Fibroblast of lung (primary cell): ENCODE results near the gene UTP14A. TPM values are rescaled to one million over a fixed set of nuclear protein-coding genes. Genes with fewer than 3 reads are reported as not detected.

Source experiments
- DNase-seq, 2 donors: peaks; one replicate each; pipeline versions ENCODE4 v3.0.0 to v3.0.0-alpha.2; 2010; ENCODE audit warnings: low read depth in 2 of 2
- H2AFZ ChIP-seq: 2 replicates; pipeline ENCODE4 v1.5.1; 2012; ENCODE audit warnings: low read length, control low read depth, inconsistent platforms
- H3K27ac ChIP-seq: 2 replicates; pipeline ENCODE4 v1.5.1; 2011; ENCODE audit warnings: low read length, control low read depth; ENCODE audit not compliant: insufficient read depth
- H3K27me3 ChIP-seq: 2 replicates; pipeline ENCODE4 v1.5.1; 2011; ENCODE audit warnings: mild to moderate bottlenecking, low read length; ENCODE audit not compliant: control insufficient read depth, insufficient read depth
- H3K36me3 ChIP-seq: 2 replicates; pipeline ENCODE4 v1.5.1; 2011; ENCODE audit warnings: low read length; ENCODE audit not compliant: control insufficient read depth, insufficient read depth
- H3K4me1 ChIP-seq: 2 replicates; pipeline ENCODE4 v1.5.1; 2011; ENCODE audit warnings: low read length; ENCODE audit not compliant: control insufficient read depth, insufficient read depth; ENCODE audit errors: extremely low read depth
- H3K4me2 ChIP-seq: 2 replicates; pipeline ENCODE4 v1.5.1; 2011; ENCODE audit warnings: low read length, control low read depth; ENCODE audit not compliant: insufficient read depth; ENCODE audit errors: extremely low read depth
- H3K4me3 ChIP-seq, 4 experiments: fragments of 200-600 bp in 1 of 4; sonication (generic) in 1 of 4; replicated peaks in 1 of 4; 2 replicates each; pipeline ENCODE4 v1.5.1; 2011 to 2016; ENCODE audit warnings: low read length in 4 of 4, low read depth in 3 of 4, mild to moderate bottlenecking in 3 of 4, control low read depth in 2 of 4, inconsistent platforms in 1 of 4, mixed read lengths in 1 of 4; ENCODE audit not compliant: insufficient read depth in 1 of 4; ENCODE audit errors: control extremely low read depth in 1 of 4
- H3K79me2 ChIP-seq: 2 replicates; pipeline ENCODE4 v1.5.1; 2012; ENCODE audit warnings: mild to moderate bottlenecking, low read length, inconsistent platforms; ENCODE audit not compliant: control insufficient read depth, insufficient read depth
- H3K9ac ChIP-seq: 2 replicates; pipeline ENCODE4 v1.5.1; 2011; ENCODE audit warnings: mild to moderate bottlenecking, low read length, control low read depth; ENCODE audit not compliant: insufficient read depth
- H3K9me3 ChIP-seq: 2 replicates; pipeline ENCODE4 v1.5.1; 2012; ENCODE audit warnings: low read depth, low read length; ENCODE audit not compliant: control insufficient read depth, insufficient read depth
- H4K20me1 ChIP-seq: 2 replicates; pipeline ENCODE4 v1.5.1; 2011; ENCODE audit warnings: low read length; ENCODE audit not compliant: control insufficient read depth, insufficient read depth; ENCODE audit errors: extremely low read depth
- EZH2 ChIP-seq: IDR thresholded peaks from 2 replicates; pipeline ENCODE4 v1.5.1; 2012; ENCODE audit warnings: low read length, control low read depth, mild to moderate bottlenecking; ENCODE audit errors: missing control alignments
- polyA plus RNA-seq, 2 donors: library from polyadenylated mRNA; depleted of rRNA in 1 of 2; stranded (reverse) in 1 of 2; unstranded in 1 of 2; fragments of >200 nt; gene quantifications; 2 replicates each; pipeline ENCODE4 v1.2.1, GENCODE V29; 2011 to 2012; ENCODE audit warnings: missing spikeins in 1 of 2
- total RNA-seq: library from RNA; depleted of rRNA; stranded (reverse); fragments of >200 nt; gene quantifications from 2 replicates; pipeline ENCODE4 v1.2.1, GENCODE V29; 2014
- TF ChIP-seq, protein P1 (sequence below), 2 donors: IDR thresholded peaks in 1 of 2; conservative IDR thresholded peaks in 1 of 2; 1 replicate in 1 of 2; 2 replicates in 1 of 2; pipeline ENCODE4 v1.5.1; 2011 to 2012; ENCODE audit warnings: low read length in 2 of 2, control low read depth in 1 of 2, inconsistent platforms in 1 of 2, low read depth in 1 of 2, mild to moderate bottlenecking in 1 of 2

The UTP14A gene
- total and polyA plus RNA-seq, 2 donors (not counting 1 experiment from before 2014, with no cell fraction given): 15.0 to 15.6 TPM

DNA sequence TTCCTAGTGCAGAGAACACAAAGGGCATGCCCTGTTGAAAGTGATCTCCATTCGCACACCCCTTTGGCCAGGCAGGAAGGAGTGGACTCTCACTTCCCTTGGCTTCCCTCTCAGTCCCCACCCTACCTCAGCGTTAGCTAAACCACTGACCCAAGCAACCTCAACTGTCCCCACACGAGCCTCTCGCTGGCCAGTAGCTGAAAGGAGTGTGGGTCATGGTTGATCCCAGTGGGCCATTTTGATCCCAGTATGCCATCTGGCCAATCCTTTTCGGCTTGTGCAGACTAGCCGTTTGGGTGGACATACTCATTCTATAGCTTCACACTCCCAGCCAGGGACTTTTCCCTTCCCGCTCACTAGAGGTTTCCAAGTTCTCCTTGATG is 52.1 kb downstream of the UTP14A start:
- H3K4me1 ChIP-seq: peaks cover 5% of the 10 kb centered on the region
- H3K4me3 ChIP-seq: no peak overlapping the region
- no peak overlapping the region for H3K4me2 ChIP-seq
- H4K20me1 ChIP-seq: no peaks in the 10 kb centered on the region
- no peak overlapping the region for H3K27ac ChIP-seq
- no peaks in the 10 kb centered on the region for H3K27me3 ChIP-seq
- H3K9ac ChIP-seq: no peak overlapping the region
- no peaks in the 10 kb centered on the region for H3K36me3 ChIP-seq
- TF ChIP-seq, protein P1, sequence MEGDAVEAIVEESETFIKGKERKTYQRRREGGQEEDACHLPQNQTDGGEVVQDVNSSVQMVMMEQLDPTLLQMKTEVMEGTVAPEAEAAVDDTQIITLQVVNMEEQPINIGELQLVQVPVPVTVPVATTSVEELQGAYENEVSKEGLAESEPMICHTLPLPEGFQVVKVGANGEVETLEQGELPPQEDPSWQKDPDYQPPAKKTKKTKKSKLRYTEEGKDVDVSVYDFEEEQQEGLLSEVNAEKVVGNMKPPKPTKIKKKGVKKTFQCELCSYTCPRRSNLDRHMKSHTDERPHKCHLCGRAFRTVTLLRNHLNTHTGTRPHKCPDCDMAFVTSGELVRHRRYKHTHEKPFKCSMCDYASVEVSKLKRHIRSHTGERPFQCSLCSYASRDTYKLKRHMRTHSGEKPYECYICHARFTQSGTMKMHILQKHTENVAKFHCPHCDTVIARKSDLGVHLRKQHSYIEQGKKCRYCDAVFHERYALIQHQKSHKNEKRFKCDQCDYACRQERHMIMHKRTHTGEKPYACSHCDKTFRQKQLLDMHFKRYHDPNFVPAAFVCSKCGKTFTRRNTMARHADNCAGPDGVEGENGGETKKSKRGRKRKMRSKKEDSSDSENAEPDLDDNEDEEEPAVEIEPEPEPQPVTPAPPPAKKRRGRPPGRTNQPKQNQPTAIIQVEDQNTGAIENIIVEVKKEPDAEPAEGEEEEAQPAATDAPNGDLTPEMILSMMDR (conservative IDR thresholded peaks at IDR 0.05 in 1 of 2, IDR thresholded peaks at IDR 0.05 in 1 of 2; ENCODE audit: low read depth in 1 of 2, low read length in 2 of 2): no peak
- TF ChIP-seq EZH2: no peak
- H3K79me2 ChIP-seq: no peaks in the 10 kb centered on the region
- no peaks in the 10 kb centered on the region for H3K9me3 ChIP-seq
- H2AFZ ChIP-seq: no peak overlapping the region
- no peak for DNase-seq

DNA sequence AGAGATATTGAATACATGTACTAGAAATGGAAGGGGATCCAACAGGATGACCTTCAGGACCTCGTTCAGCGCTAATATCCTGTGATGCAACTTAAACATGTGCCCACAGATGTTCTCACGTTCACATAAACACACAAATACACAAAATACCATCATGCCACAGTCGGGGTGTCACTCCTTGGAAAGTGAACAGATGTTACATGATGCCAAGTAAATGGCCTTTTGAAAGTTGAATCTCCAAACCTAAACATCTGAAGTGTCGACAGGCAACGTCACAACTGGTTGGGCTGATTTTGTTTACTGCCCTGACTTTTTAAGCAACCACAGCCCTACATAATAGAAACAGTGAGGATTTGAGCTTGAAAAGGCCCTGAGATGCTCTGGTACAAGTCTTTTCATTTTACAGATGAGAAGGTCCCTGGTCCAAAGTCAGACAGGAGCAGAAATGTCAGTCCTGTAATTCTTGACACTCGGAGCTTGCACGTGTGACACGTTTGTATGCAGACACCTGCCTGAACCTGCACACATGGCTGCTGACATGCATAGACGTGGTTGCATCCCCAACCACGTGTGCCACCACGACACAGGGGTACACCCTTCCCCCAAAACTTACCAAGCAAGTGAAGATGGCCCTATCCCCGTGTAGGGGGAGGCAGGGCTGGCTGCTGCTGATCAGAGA is 53.0 kb downstream of the UTP14A start:
- H2AFZ ChIP-seq: peak overlapping the region; percentile 44
- H3K4me2 ChIP-seq: peak overlapping the region; percentile 35
- no peak overlapping the region for H3K9ac ChIP-seq
- H3K9me3 ChIP-seq: no peaks in the 10 kb centered on the region
- H3K4me1 ChIP-seq: peaks cover 5% of the 10 kb centered on the region
- no peak overlapping the region for H3K4me3 ChIP-seq
- H3K27ac ChIP-seq: no peak overlapping the region
- DNase-seq: peak in 1 of 2 donors; percentile 59
- no peaks in the 10 kb centered on the region for H3K36me3 ChIP-seq
- H4K20me1 ChIP-seq: no peaks in the 10 kb centered on the region
- TF ChIP-seq EZH2: no peak
- TF ChIP-seq, protein P1 (conservative IDR thresholded peaks at IDR 0.05 in 1 of 2, IDR thresholded peaks at IDR 0.05 in 1 of 2; ENCODE audit: low read depth in 1 of 2, low read length in 2 of 2): no peak
- no peaks in the 10 kb centered on the region for H3K27me3 ChIP-seq
- H3K79me2 ChIP-seq: no peaks in the 10 kb centered on the region

DNA sequence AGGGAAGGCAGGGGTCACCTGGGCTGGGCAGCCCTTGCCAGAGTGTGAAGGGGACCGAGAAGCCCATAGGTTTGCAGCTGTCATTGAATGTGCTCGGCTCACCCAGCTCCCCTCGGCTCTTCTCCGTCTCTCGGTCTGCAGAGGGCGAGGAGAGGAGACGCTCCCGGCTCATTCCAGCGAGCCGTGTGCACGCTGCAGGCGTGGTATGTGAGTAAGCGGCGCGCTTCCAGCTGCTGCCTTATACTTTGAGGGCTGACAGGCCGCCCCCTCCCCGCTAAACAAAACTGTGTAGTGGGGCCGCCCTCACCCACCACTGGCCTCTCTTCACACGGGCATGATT is 53.5 kb downstream of the UTP14A start:
- H3K9me3 ChIP-seq: no peaks in the 10 kb centered on the region
- peak overlapping the region; percentile 35 for H3K4me2 ChIP-seq
- H3K27me3 ChIP-seq: no peaks in the 10 kb centered on the region
- peak in 1 of 2 donors; percentile 37 for DNase-seq
- peaks cover 5% of the 10 kb centered on the region for H3K4me1 ChIP-seq
- H3K27ac ChIP-seq: no peak overlapping the region
- H3K36me3 ChIP-seq: no peaks in the 10 kb centered on the region
- no peaks in the 10 kb centered on the region for H3K79me2 ChIP-seq
- no peak overlapping the region for H3K9ac ChIP-seq
- no peak overlapping the region for H3K4me3 ChIP-seq
- TF ChIP-seq, protein P1 (conservative IDR thresholded peaks at IDR 0.05 in 1 of 2, IDR thresholded peaks at IDR 0.05 in 1 of 2; ENCODE audit: low read depth in 1 of 2, low read length in 2 of 2): no peak
- TF ChIP-seq EZH2: no peak
- H2AFZ ChIP-seq: peak overlapping the region; percentile 44
- H4K20me1 ChIP-seq: no peaks in the 10 kb centered on the region
